ENCODE data around the gene HIPK2. TPM values are rescaled to one million over a fixed set of nuclear protein-coding genes. Genes with fewer than 3 reads are reported as not detected.

HIPK2 gene
- total and polyA plus RNA-seq, 2 experiments from 2014 or later, result 23.2 to 47.0 TPM

DNA sequence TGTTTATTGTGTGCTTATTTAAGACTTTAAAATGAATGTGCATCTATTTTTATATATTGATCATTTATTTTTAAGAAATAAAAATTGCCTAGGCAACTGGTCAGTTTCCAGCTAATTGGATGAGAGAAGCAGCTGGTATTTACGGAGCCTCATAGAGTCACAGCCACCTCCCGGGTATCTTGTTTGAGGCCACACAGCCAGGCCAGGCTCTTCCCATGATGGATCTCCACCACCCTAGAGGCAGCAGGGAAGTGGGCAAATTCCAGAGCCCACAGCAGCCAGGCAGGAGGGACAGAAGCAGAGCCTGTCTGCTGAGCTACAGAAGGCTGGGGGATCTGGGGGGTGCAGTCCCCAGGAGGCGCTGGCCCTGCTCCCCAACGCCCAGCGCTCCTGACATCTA lies 192.8 kb downstream of the HIPK2 start:
- no peaks in the 10 kb centered on the region for H3K27me3 ChIP-seq
- H3K36me3 ChIP-seq, result peaks cover 65% of the 10 kb centered on the region
- no peak for DNase-seq (ENCODE audit: low read depth in 1 of 2, low spot score in 1 of 2)
- no peak for TF ChIP-seq CTCF (IDR thresholded peaks at IDR 0.05; ENCODE audit: low read depth, low read length)
- H3K27ac ChIP-seq, result no peak overlapping the region
- H3K4me1 ChIP-seq (ENCODE audit: low read depth), result no peaks in the 10 kb centered on the region
- H3K9me3 ChIP-seq (ENCODE audit: low read depth), result no peaks in the 10 kb centered on the region
- H3K4me3 ChIP-seq, result no peak overlapping the region

GRCh38 chr7:139583826-139584553 lies 193.8 kb downstream of the HIPK2 start:
- H3K36me3 ChIP-seq, result peaks cover 61% of the 10 kb centered on the region
- TF ChIP-seq CTCF (IDR thresholded peaks at IDR 0.05; ENCODE audit: low read depth, low read length), result no peak

DNA sequence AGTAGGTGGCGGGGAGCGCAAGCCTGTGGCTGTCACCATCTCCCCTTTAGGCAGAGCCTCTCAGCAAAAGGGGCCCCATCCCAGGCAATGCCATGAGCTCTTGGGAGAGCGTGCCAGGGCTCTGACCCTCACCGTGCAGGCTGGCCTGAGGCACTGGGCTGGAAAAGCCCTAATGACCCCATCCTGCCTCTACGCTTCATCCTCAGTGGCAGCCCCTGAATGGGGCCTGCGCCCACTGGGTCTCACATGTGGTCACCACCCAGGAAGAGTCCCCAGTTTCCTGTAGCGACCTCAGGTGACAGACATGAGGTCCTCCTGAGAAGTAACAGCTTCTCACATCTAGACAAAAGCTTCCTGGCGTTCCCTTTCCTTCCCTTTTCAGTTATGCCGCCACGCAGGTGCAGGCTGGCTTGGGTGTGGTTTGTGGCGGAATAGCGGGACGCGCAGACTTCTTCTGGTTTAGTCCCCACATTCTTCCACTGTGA lies 195.1 kb downstream of the HIPK2 start:
- no peaks in the 10 kb centered on the region for H3K9me3 ChIP-seq (ENCODE audit: low read depth)
- no peak overlapping the region for H3K27ac ChIP-seq
- H3K4me3 ChIP-seq, result no peak overlapping the region
- no peak for DNase-seq (ENCODE audit: low read depth in 1 of 2, low spot score in 1 of 2)
- peaks cover 64% of the 10 kb centered on the region for H3K36me3 ChIP-seq
- no peak for TF ChIP-seq CTCF (IDR thresholded peaks at IDR 0.05; ENCODE audit: low read depth, low read length)
- H3K27me3 ChIP-seq, result no peaks in the 10 kb centered on the region
- no peaks in the 10 kb centered on the region for H3K4me1 ChIP-seq (ENCODE audit: low read depth)

More at GRCh38 chr7:139583826-139584553, 193.8 kb downstream of the HIPK2 start:
- no peak overlapping the region for H3K4me3 ChIP-seq
- H3K27ac ChIP-seq, result no peak overlapping the region
- no peaks in the 10 kb centered on the region for H3K27me3 ChIP-seq
- H3K4me1 ChIP-seq (ENCODE audit: low read depth), result no peaks in the 10 kb centered on the region
- no peak for DNase-seq (ENCODE audit: low read depth in 1 of 2, low spot score in 1 of 2)
- H3K9me3 ChIP-seq (ENCODE audit: low read depth), result no peaks in the 10 kb centered on the region

- DNase-seq (ENCODE audit: low read depth in 1 of 2, low spot score in 1 of 2), result no peak
- H3K9me3 ChIP-seq (ENCODE audit: low read depth), result no peaks in the 10 kb centered on the region
- H3K27me3 ChIP-seq, result no peaks in the 10 kb centered on the region
- H3K4me3 ChIP-seq, result no peak overlapping the region
- no peak for TF ChIP-seq CTCF (IDR thresholded peaks at IDR 0.05; ENCODE audit: low read depth, low read length)
- no peak overlapping the region for H3K27ac ChIP-seq
- H3K4me1 ChIP-seq (ENCODE audit: low read depth), result no peaks in the 10 kb centered on the region
- peaks cover 64% of the 10 kb centered on the region for H3K36me3 ChIP-seq
These were observed 195.6 kb downstream of the HIPK2 start for GRCh38 chr7:139582130-139582650.

GRCh38 chr7:139580435-139580834 lies 197.4 kb downstream of the HIPK2 start:
- H3K4me3 ChIP-seq, result no peak overlapping the region
- H3K9me3 ChIP-seq (ENCODE audit: low read depth), result no peaks in the 10 kb centered on the region
- H3K4me1 ChIP-seq (ENCODE audit: low read depth), result no peaks in the 10 kb centered on the region
- H3K27ac ChIP-seq, result no peak overlapping the region
- DNase-seq (ENCODE audit: low read depth in 1 of 2, low spot score in 1 of 2), result no peak
- no peaks in the 10 kb centered on the region for H3K27me3 ChIP-seq
- TF ChIP-seq CTCF (IDR thresholded peaks at IDR 0.05; ENCODE audit: low read depth, low read length), result no peak
- peaks cover 53% of the 10 kb centered on the region for H3K36me3 ChIP-seq
